Medulla oblongata (tissue), 1 donor: ENCODE data around the gene SUGP1.

Source experiments
- DNase-seq: peaks from one replicate; pipeline ENCODE4 v3.0.0-alpha.2; 2015; ENCODE audit errors: extremely low spot score

The SUGP1 gene

DNA sequence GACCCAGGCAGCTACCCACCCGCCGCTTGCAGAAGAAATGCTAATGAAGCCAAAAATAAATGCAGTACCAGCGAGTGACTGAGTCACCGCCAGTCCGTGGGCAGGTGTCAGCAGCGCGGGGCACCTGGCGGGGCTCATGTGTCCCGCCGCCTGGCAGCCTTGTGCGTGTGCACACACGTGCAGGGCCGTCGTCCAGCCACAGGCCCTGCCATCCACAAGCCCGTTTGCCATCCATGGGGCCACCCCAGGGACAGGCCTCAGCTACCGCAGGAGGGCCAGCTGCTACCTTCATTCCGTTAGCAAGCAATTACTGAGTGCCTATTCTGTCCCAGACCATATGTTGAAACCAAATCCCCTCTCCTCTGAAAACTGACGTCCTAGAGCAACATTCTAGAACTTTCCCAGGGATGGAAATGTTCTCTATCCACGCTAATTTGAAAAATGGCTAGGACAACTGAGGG, 88.0 kb downstream of the SUGP1 start:
- DNase-seq = no peak

DNA sequence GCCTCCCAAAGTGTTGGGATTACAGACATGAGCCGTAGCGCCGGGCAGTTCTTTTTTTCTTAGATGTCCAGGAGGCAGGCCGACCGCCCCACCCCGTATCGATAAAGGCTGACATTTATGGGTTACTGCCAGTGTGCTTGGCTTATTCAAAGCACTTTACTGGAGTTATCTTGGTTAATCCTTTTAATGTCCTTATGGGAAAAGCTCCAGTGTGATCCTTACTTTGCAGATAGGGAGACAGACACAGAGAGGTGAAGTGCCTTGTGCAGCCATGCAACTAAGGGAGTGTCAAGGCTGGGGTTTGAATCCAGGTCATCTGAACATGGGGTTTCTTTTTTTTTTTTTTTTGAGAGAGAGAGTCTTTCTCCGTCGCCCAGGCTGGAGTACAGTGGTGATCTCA, 89.3 kb downstream of the SUGP1 start:
- DNase-seq = no peak

DNA sequence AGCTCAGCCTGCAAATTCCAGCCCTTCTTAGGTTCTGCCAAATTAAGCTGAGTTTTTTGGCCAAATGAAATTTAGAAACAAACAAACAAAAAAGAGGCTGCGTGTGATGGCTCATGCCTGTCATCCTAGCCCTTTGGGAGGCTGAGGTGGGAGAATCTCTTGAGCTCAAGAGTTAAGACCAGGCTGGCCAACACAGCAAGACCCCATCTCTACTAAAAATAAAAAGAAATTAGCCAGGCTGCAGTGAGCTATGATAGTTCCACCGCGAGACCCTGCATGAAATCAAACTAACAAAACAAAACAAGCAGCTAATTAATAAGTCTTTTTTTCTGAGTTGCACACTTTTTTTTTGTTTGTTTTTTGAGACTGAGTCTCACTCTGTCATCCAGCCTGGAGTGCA, 90.6 kb downstream of the SUGP1 start:
- DNase-seq = no peak

DNA sequence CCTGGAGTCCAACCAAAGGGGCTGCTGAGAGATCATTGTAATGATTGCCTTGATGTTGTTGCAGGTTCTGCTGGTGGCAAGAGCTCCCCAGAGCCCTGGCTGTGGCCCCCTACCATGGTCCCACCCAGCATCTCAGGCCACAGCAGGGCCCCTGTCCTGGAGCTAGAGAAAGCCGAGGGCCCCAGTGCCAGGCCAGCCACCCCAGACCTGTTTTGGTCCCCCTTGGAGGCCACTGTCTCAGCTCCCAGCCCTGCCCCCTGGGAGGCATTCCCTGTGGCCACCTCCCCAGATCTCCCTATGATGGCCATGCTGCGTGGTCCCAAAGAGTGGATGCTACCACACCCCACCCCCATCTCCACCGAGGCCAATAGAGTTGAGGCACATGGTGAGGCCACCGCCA, 93.1 kb downstream of the SUGP1 start:
- DNase-seq = no peak

DNA sequence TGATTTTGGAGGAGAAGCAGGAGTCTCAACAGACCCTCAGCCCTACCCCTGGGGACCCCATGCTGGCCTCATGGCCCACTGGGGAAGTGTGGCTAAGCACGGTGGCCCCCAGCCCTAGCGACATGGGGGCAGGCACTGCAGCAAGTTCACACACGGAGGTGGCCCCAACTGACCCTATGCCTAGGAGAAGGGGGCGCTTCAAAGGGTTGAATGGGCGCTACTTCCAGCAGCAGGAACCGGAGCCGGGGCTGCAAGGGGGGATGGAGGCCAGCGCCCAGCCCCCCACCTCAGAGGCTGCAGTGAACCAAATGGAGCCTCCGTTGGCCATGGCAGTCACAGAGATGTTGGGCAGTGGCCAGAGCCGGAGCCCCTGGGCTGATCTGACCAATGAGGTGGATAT, 93.6 kb downstream of the SUGP1 start:
- no peak for DNase-seq

DNA sequence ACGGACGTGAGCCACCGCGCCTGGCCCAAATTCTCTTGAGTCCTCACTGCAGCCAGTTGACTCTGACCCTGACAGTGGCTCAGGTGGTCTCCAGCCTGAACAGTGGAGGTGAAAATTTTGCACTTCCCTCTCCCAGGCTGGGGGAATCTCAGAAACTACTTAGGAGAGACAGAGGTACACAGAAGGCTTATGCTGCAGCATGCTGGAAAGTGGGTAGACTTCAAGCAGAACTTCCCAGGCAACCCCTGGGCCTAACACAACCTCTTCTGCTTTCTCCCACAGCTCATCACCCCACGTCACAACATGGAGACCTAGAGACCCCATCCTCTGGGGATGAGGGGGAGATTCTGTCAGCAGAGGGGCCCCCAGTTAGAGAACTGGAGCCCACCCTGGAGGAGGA, 94.1 kb downstream of the SUGP1 start:
- no peak for DNase-seq
